Left lung (tissue), 10 donors: Measurements from ENCODE around the gene PRTFDC1. TPM values are rescaled to one million over a fixed set of nuclear protein-coding genes. Genes with fewer than 3 reads are reported as not detected.

Source experiments
- ATAC-seq: fragments of 200-7000 bp; cut with Tn5 transposase; one replicate; pipeline ENCODE4 v1.9.1; 2020; ENCODE audit warnings: moderate library complexity
- DNase-seq, 4 donors: peaks; one replicate each; pipeline ENCODE4 v3.0.0-alpha.2; 2013 to 2020
- H3K27ac ChIP-seq, 2 donors: fragments of 200-600 bp; sonication (generic) in 1 of 2; one replicate each; pipeline versions ENCODE4 v1.5.0 to v1.8.0; 2020 to 2021
- H3K27me3 ChIP-seq, 2 donors: fragments of 200-600 bp; sonication (generic) in 1 of 2; one replicate each; pipeline versions ENCODE4 v1.5.0 to v1.8.0; 2020 to 2021
- H3K36me3 ChIP-seq, 2 donors: fragments of 200-600 bp; sonication (generic) in 1 of 2; one replicate each; pipeline versions ENCODE4 v1.5.0 to v1.8.0; 2020 to 2021
- H3K4me1 ChIP-seq, 2 donors: fragments of 200-600 bp; one replicate each; pipeline ENCODE4 v1.8.0; 2021
- H3K4me3 ChIP-seq, 2 donors: fragments of 200-600 bp; sonication (generic) in 1 of 2; one replicate each; pipeline versions ENCODE4 v1.5.0 to v1.8.0; 2020 to 2021; ENCODE audit warnings: mild to moderate bottlenecking in 1 of 2
- H3K9me3 ChIP-seq, 2 donors: fragments of 200-600 bp; sonication (generic) in 1 of 2; one replicate each; pipeline versions ENCODE4 v1.5.0 to v1.8.0; 2020 to 2021
- CTCF ChIP-seq, 2 donors: fragments of 200-600 bp; sonication (generic) in 1 of 2; IDR thresholded peaks; one replicate each; pipeline versions ENCODE4 v1.5.0 to v1.8.0; 2021; ENCODE audit warnings: antibody characterized with exemption in 2 of 2
- intact Hi-C, 2 donors: fragments of 100-400 bp; cut with DNase I; formaldehyde crosslinking; loops; one replicate each; pipeline versions ENCODE4 v1.11.2 to v1.14.2; 2022
- polyA plus RNA-seq, 6 donors: library from polyadenylated mRNA; unstranded; fragments of 120-200 nt; gene quantifications; one replicate each; pipeline ENCODE4 v1.2.1, GENCODE V29; 2013; ENCODE audit not compliant: insufficient read length in 6 of 6
- total RNA-seq, 2 donors: library from RNA; stranded (reverse); fragmentation: NEBNext Ultra II Directional; extraction: Animal tissue kit (Norgen Biotek cat#: 25700); gene quantifications; one replicate each; pipeline ENCODE4 v1.2.1, GENCODE V29; 2021
- donor health status: DM: no; HTN: yes; CAD: no.
- donor health status: DM: no; HTN: no; CAD: no.

The PRTFDC1 gene
- total and polyA plus RNA-seq, 8 donors: 5.2 to 69.7 (median 49.5) TPM

DNA sequence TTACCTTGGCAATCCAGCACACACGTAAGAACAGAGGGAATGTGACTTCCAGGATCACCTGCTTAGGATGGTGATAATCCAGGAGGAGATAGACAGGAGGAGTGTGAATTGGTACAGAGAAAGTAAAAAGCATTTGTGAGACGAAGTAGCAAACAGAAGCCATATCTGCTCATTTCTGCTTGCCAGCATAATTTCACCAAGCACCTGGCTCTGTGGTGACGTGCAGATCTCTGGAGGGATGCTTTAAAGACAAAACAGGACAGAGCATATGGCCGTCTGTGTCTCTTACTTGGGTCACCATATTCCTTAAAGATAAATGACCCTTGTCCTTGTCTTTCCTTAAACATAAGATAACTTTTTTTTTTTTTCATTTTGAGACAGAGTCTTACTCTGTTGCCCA lies 138.6 kb downstream of the PRTFDC1 start:
- H3K27ac ChIP-seq: no peak overlapping the region
- H3K36me3 ChIP-seq: no peaks in the 10 kb centered on the region
- no peaks in the 10 kb centered on the region for H3K27me3 ChIP-seq
- TF ChIP-seq CTCF (IDR thresholded peaks at IDR 0.05): no peak
- no peaks in the 10 kb centered on the region for H3K4me1 ChIP-seq
- DNase-seq (no peak), ATAC-seq (no peak)
- H3K4me3 ChIP-seq: no peak overlapping the region
- intact Hi-C loops: no loop called here
- H3K9me3 ChIP-seq: no peaks in the 10 kb centered on the region

GRCh38 chr10:24806262-24806661 lies 146.1 kb downstream of the PRTFDC1 start:
- Histone ChIP-seq H3K4me1 (no peaks in the 10 kb centered on the region), H3K36me3 (no peaks in the 10 kb centered on the region), H3K4me3 (no peak overlapping the region), H3K27ac (no peak overlapping the region), H3K27me3 (no peaks in the 10 kb centered on the region), H3K9me3 (no peaks in the 10 kb centered on the region)
- DNase-seq (no peak), ATAC-seq (no peak)
- no peak for TF ChIP-seq CTCF (IDR thresholded peaks at IDR 0.05)
- intact Hi-C loops: no loop called here

DNA sequence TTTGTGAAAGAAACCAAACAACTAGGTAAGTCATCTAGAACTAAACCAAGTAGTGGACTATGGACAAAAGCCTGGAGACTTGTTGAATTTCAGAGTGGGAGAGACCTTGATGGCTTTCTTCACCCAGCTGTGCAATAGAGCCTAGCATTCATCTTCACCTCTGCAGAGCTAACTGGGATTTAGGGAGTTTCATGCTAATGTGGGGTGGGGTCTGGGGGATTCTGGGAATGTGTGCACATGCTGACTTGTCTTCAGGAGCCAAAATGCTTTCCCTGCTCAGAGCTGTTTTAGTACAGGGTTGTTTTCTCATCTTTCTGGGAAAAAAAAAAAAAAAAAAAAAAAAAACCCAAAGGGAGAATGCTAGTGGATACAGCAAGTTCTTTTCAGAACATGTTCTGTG lies 147.4 kb downstream of the PRTFDC1 start:
- no peaks in the 10 kb centered on the region for H3K9me3 ChIP-seq
- DNase-seq: no peak
- no peak for ATAC-seq
- H3K27me3 ChIP-seq: no peaks in the 10 kb centered on the region
- H3K36me3 ChIP-seq: no peaks in the 10 kb centered on the region
- no peak overlapping the region for H3K27ac ChIP-seq
- H3K4me3 ChIP-seq: no peak overlapping the region
- H3K4me1 ChIP-seq: no peaks in the 10 kb centered on the region
- intact Hi-C loops: no loop called here
- no peak for TF ChIP-seq CTCF (IDR thresholded peaks at IDR 0.05)

- Histone ChIP-seq H3K27me3 (no peaks in the 10 kb centered on the region), H3K4me3 (no peak overlapping the region), H3K9me3 (no peaks in the 10 kb centered on the region), H3K27ac (no peak overlapping the region), H3K4me1 (no peaks in the 10 kb centered on the region), H3K36me3 (no peaks in the 10 kb centered on the region)
- intact Hi-C loops: no loop called here
- ATAC-seq (no peak), DNase-seq (no peak)
- TF ChIP-seq CTCF (IDR thresholded peaks at IDR 0.05): no peak
Observed at GRCh38 chr10:24804392-24804791, 148.0 kb downstream of the PRTFDC1 start.

GRCh38 chr10:24802378-24802777 lies 150.0 kb downstream of the PRTFDC1 start:
- H3K4me1 ChIP-seq: no peaks in the 10 kb centered on the region
- no peak for TF ChIP-seq CTCF (IDR thresholded peaks at IDR 0.05)
- H3K9me3 ChIP-seq: no peaks in the 10 kb centered on the region
- ATAC-seq (no peak), DNase-seq (no peak)
- intact Hi-C loops: no loop called here
- no peak overlapping the region for H3K27ac ChIP-seq
- H3K4me3 ChIP-seq: no peak overlapping the region
- no peaks in the 10 kb centered on the region for H3K36me3 ChIP-seq
- no peaks in the 10 kb centered on the region for H3K27me3 ChIP-seq
